Medulla oblongata (tissue), 1 donor: ENCODE measurements around the gene SEMA6C.
A peak's percentile ranks its signal among the peaks of the same experiment; 100 is the strongest.
"Not testable (repeated sequence)": the region's sequence is repeated elsewhere in the genome, so short reads cannot be mapped to it uniquely, and the experiment has no call there.

Experiments
- DNase-seq: peaks from one replicate; pipeline ENCODE4 v3.0.0-alpha.2; 2015; ENCODE audit errors: extremely low spot score

Gene SEMA6C

DNA sequence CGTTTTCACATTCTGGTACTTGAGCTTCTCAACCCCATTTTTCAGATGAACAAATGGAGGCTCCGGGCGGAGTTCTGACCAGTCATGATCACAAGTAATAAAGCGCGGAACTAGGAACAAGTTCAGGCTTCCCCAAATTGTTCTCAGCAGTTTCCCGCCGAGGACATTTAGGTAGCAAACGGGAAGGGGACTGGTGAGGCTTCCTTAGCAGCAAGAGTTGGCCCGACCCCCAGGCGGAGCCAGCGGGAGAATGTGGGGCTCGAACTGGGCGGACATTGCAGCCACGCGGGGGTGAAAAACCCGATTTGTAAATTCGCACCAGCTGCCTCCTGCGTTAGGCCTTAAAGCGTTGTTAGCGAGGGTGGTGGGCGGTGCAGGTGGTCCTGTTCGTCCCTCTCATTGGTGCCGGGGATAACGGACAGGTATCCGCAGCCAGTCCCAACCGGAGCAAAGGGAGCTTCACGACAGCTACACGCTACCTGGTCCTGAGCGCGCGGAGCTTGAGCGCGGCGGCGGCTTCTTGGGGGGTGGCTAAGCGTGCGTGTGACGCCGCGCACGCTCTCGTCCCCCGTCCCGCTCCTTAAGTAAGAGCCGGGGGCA lies 15.3 kb downstream of the SEMA6C start:
- peak; percentile 83 for DNase-seq

DNA sequence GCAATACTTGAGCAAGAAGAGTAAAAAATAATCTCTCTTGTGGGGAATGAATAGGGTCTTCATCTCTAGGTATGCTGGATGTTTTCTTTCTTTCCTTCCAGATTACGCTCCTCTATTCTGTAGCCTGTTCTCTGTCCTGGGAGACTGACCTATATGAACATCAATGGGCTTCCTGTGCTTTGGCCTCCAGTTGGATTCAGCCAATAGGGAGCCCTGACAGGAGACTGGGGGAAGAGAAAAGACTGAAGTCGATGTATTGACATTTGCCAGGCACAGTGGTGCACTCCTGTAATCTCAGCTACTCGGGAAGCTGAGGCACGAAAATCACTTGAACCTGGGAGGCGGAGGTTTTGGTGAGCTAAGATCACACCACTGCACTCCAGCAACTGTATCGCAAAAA lies 17.6 kb downstream of the SEMA6C start:
- DNase-seq, result no peak

GRCh38 chr1:151124763-151125403 lies 21.5 kb downstream of the SEMA6C start:
- no peak for DNase-seq

- DNase-seq, result no peak
Observed at GRCh38 chr1:151113877-151114276, 32.6 kb downstream of the SEMA6C start.

- no peak for DNase-seq
Observed at GRCh38 chr1:151108331-151108730, 38.1 kb downstream of the SEMA6C start.

- DNase-seq, result no peak
Observed at GRCh38 chr1:151106894-151107293, 39.5 kb downstream of the SEMA6C start.

GRCh38 chr1:151104630-151105029 lies 41.8 kb downstream of the SEMA6C start:
- no peak for DNase-seq

- DNase-seq, result no peak
Observed at GRCh38 chr1:151098126-151098525, 48.3 kb downstream of the SEMA6C start.

- not testable (repeated sequence) for DNase-seq
Observed at GRCh38 chr1:151097426-151097825, 49.0 kb downstream of the SEMA6C start.

DNA sequence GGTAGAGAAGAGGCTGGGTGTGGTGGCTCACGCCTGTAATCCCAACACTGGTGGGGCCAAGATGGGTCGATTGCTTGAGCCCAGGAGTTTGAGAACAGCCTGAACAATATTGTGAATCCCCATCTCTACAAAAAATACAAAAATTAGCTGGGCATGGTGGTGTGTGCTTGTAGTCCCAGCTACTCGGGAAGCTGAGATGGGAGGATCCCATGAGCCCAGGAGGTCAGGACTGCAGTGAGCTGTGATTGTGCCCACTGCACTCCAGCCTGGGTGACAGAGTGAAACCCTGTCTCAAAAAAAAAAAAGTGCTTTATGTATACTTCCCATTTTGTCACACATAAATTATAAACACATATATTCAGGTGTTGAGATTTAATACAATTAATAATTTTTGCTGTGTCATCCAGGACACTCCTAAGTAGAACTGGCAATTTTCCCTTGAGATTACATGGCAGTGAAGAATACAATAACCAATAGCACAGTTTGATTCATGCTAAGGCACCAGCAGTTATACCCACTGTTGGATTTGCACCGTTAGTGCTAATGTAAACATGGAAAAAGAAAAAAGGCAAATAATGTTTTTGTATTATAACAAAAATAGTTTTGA lies 60.4 kb downstream of the SEMA6C start:
- no peak for DNase-seq
